ENCODE measurements around the gene GCG.

Gene GCG

DNA sequence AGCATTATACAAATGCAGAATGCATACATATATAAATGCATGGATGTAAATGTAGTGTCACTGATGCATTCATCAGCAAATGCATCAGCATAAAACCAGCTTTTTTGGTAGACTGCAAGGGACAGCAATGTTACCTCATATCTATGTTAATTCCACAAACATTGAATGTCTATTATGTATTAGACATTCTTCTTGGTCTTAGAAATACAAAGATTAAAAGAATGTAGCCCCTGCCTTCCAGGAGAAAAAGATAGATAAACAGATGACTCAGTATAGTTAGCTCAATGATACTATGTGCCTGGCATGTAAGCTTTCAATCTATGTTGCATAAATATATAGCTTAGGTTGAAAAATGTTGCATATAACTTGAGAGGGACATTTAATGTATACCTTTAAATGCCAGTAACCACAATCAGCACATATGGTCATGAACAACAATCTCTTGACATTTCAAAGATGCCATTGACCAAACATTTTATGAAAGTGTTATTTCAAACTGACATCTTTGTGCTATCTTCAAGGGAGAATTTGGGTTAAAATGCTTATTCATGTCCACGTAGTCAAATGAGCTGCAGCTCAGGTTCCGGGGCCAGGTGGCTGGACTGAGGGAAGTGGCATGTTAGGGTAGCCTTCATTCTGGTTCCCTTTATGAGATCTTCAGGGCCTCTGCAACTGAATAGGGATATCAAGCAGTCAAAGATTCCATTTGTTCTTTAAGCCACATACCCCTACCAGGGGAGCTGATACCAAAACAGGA lies 45.2 kb upstream of the GCG start:
- no peaks in the 10 kb centered on the region for H3K27me3 ChIP-seq (ENCODE audit: insufficient read depth, low read depth)
- H3K4me1 ChIP-seq (ENCODE audit: low read depth, poor library complexity, severe bottlenecking): no peaks in the 10 kb centered on the region
- no peak overlapping the region for H3K4me3 ChIP-seq (IDR thresholded peaks at IDR 0.05; ENCODE audit: insufficient read depth, low read depth, low read length)
- no peaks in the 10 kb centered on the region for H3K36me3 ChIP-seq (ENCODE audit: insufficient read depth)
- no peaks in the 10 kb centered on the region for H3K79me2 ChIP-seq (ENCODE audit: insufficient read depth, low read depth)
- H2AFZ ChIP-seq (ENCODE audit: low read depth): no peak overlapping the region
- H3K27ac ChIP-seq: no peak overlapping the region
- H3K9ac ChIP-seq: no peak overlapping the region
- TF ChIP-seq, protein P1, sequence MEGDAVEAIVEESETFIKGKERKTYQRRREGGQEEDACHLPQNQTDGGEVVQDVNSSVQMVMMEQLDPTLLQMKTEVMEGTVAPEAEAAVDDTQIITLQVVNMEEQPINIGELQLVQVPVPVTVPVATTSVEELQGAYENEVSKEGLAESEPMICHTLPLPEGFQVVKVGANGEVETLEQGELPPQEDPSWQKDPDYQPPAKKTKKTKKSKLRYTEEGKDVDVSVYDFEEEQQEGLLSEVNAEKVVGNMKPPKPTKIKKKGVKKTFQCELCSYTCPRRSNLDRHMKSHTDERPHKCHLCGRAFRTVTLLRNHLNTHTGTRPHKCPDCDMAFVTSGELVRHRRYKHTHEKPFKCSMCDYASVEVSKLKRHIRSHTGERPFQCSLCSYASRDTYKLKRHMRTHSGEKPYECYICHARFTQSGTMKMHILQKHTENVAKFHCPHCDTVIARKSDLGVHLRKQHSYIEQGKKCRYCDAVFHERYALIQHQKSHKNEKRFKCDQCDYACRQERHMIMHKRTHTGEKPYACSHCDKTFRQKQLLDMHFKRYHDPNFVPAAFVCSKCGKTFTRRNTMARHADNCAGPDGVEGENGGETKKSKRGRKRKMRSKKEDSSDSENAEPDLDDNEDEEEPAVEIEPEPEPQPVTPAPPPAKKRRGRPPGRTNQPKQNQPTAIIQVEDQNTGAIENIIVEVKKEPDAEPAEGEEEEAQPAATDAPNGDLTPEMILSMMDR (conservative IDR thresholded peaks at IDR 0.05; ENCODE audit: low read depth, low read length): no peak
- no peaks in the 10 kb centered on the region for H4K20me1 ChIP-seq (ENCODE audit: insufficient read depth)
- H3K4me2 ChIP-seq: no peak overlapping the region

DNA sequence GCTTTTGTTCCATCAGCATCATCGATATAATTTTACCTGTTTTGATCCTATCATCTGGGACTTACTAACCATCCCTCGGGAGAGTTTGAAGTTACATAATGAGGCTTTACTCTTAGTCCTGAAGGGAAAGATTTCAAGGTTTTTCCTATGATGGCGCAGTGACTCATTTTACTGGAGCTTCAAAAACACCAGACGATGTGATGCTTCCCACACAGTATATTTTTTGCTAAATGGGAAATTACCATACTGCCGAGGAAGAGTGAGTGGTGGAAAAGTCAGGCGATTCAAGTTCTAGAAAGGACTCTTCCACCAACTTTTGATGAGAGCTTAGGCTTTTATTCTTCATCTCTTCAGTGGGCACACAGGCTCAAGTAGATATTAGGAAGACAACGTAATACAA lies 44.6 kb upstream of the GCG start:
- Histone ChIP-seq H3K4me2 (no peak overlapping the region), H3K36me3 (ENCODE audit: insufficient read depth) (no peaks in the 10 kb centered on the region)

DNA sequence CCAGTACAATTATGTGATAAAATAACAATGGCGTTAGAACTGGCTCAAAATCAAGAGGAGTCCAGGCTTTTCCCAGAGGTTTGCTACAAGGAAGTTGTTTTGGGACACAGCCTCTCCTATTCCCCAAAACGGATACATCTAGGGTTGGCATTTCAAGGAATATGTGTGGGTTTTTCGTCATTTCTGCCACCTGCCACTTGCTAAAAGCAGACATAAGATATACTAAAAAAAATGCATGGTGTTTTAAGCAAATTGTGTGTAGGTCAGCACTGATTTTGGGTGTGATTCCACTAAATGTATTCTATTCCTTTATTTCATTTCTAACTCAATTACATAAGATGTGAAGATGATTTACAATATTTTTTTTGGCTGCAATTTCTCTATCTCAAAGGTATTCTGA lies 36.4 kb upstream of the GCG start:
- Histone ChIP-seq H4K20me1 (ENCODE audit: insufficient read depth) (no peaks in the 10 kb centered on the region), H3K36me3 (ENCODE audit: insufficient read depth) (no peaks in the 10 kb centered on the region), H3K9ac (no peak overlapping the region), H3K4me1 (ENCODE audit: low read depth, poor library complexity, severe bottlenecking) (peaks cover 8% of the 10 kb centered on the region), H3K27me3 (ENCODE audit: insufficient read depth, low read depth) (no peaks in the 10 kb centered on the region), H2AFZ (ENCODE audit: low read depth) (no peak overlapping the region), H3K27ac (no peak overlapping the region), H3K4me3 (IDR thresholded peaks at IDR 0.05; ENCODE audit: insufficient read depth, low read depth, low read length) (no peak overlapping the region), H3K4me2 (no peak overlapping the region), H3K79me2 (ENCODE audit: insufficient read depth, low read depth) (no peaks in the 10 kb centered on the region)
- TF ChIP-seq, protein P1 (conservative IDR thresholded peaks at IDR 0.05; ENCODE audit: low read depth, low read length): no peak

More for the DNA sequence above, 44.6 kb upstream of the GCG start:
- TF ChIP-seq, protein P1 (conservative IDR thresholded peaks at IDR 0.05; ENCODE audit: low read depth, low read length): no peak
- no peak overlapping the region for H2AFZ ChIP-seq (ENCODE audit: low read depth)
- no peaks in the 10 kb centered on the region for H4K20me1 ChIP-seq (ENCODE audit: insufficient read depth)
- H3K27ac ChIP-seq: no peak overlapping the region
- no peaks in the 10 kb centered on the region for H3K27me3 ChIP-seq (ENCODE audit: insufficient read depth, low read depth)
- no peaks in the 10 kb centered on the region for H3K79me2 ChIP-seq (ENCODE audit: insufficient read depth, low read depth)
- no peaks in the 10 kb centered on the region for H3K4me1 ChIP-seq (ENCODE audit: low read depth, poor library complexity, severe bottlenecking)
- no peak overlapping the region for H3K9ac ChIP-seq
- H3K4me3 ChIP-seq (IDR thresholded peaks at IDR 0.05; ENCODE audit: insufficient read depth, low read depth, low read length): no peak overlapping the region

DNA sequence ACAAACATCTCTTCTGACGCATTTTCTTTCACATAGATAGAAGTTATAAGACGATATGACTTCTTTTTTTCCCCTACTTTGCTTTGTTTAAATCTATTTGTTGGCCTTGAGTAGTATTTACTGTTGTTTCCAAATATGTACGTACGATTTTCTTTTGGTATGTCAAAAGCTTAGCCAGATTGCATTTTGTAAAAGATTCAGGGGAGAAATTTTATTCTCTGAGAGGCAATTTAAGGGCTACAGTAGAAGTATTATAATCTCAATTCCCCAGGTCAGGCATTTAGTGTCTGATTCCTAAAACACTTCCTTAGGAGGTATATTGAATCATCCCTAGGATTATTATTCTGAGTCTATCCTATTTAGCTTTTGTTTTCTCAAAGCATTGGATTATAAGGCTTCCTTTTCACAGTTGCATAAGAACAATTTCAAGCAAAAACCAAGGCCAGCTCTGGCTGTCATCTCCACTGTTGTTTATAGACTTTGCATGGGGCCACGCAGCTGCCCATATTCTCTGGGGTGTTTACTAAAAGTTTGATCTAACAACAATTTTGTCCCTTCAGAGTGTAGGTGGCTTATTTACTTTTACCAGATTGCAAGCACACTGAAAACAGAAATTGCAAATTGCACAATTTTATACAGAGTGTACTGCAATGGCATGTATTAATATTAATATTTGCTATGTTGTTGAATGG lies 33.6 kb upstream of the GCG start:
- Histone ChIP-seq H4K20me1 (ENCODE audit: insufficient read depth) (no peaks in the 10 kb centered on the region), H3K4me1 (ENCODE audit: low read depth, poor library complexity, severe bottlenecking) (peaks cover 8% of the 10 kb centered on the region), H3K27ac (no peak overlapping the region), H3K36me3 (ENCODE audit: insufficient read depth) (no peaks in the 10 kb centered on the region), H3K79me2 (ENCODE audit: insufficient read depth, low read depth) (no peaks in the 10 kb centered on the region), H3K4me2 (no peak overlapping the region), H3K9ac (no peak overlapping the region), H3K4me3 (IDR thresholded peaks at IDR 0.05; ENCODE audit: insufficient read depth, low read depth, low read length) (no peak overlapping the region), H2AFZ (ENCODE audit: low read depth) (no peak overlapping the region), H3K27me3 (ENCODE audit: insufficient read depth, low read depth) (no peaks in the 10 kb centered on the region)
- TF ChIP-seq, protein P1 (conservative IDR thresholded peaks at IDR 0.05; ENCODE audit: low read depth, low read length): no peak

Measured in KMS-11 (cell line).